Activated CD8-positive, alpha-beta T cell treated with anti-CD3 and anti-CD28 coated beads, Interleukin-2, amount 10 ng/mL, durations not matched to agents 7 days and 5 days (primary cell): Measurements from ENCODE around the gene SYCE1. TPM values are rescaled to one million over a fixed set of nuclear protein-coding genes. Genes with fewer than 3 reads are reported as not detected.
A peak's percentile ranks its signal among the peaks of the same experiment; 100 is the strongest.
"Not testable (repeated sequence)": the region's sequence is repeated elsewhere in the genome, so short reads cannot be mapped to it uniquely, and the experiment has no call there.

ENCODE experiments used
- ATAC-seq: fragments of 150-1000 bp; cut with Tn5 transposase; one replicate; pipeline ENCODE4 v1.10.0; 2021; ENCODE audit warnings: moderate library complexity
- CTCF ChIA-PET: fragments of 350-600 bp; sonication (Branson Sonifier 250); formaldehyde crosslinking; loops from one replicate; lab custom pipeline; 2021; ENCODE audit warnings: antibody characterized with exemption; lab: Charles Lee
- POLR2A ChIA-PET: fragments of 350-600 bp; sonication (Branson Sonifier 250); formaldehyde crosslinking; loops from one replicate; lab custom pipeline; 2021; ENCODE audit warnings: antibody characterized with exemption; lab: Charles Lee
- DNase-seq: peaks from one replicate; pipeline ENCODE4 v3.0.0-alpha.2; 2020
- H3K27ac Mint-ChIP-seq: one replicate; pipeline ENCODE4 v1.8.0; 2021; ENCODE audit warnings: mild to moderate bottlenecking, mixed read lengths
- H3K27me3 Mint-ChIP-seq: one replicate; pipeline ENCODE4 v1.8.0; 2021; ENCODE audit warnings: low read depth, mixed read lengths
- H3K36me3 Mint-ChIP-seq: one replicate; pipeline ENCODE4 v1.8.0; 2021; ENCODE audit warnings: low read depth, mixed read lengths
- H3K4me1 Mint-ChIP-seq: one replicate; pipeline ENCODE4 v1.8.0; 2021; ENCODE audit warnings: low read depth, mixed read lengths
- H3K4me3 Mint-ChIP-seq: one replicate; pipeline ENCODE4 v1.8.0; 2021; ENCODE audit warnings: mild to moderate bottlenecking, mixed read lengths
- H3K9me3 Mint-ChIP-seq: one replicate; pipeline ENCODE4 v1.8.0; 2022; ENCODE audit warnings: mixed read lengths; ENCODE audit not compliant: insufficient read depth
- total RNA-seq, 2 experiments: library from RNA; stranded (reverse); gene quantifications; one replicate each; pipeline ENCODE4 v1.2.3, GENCODE V29; 2021

The SYCE1 gene
- total RNA-seq, 2 experiments from 2014 or later, result 0.21 TPM; not detected in 1

- Mint-ChIP-seq H3K4me3 (no peak overlapping the region), H3K4me1 (no peaks in the 10 kb centered on the region), H3K27me3 (peaks cover 9% of the 10 kb centered on the region), H3K36me3 (no peaks in the 10 kb centered on the region), H3K27ac (no peak overlapping the region), H3K9me3 (no peaks in the 10 kb centered on the region)
- ChIA-PET POLR2A (no interaction called here), CTCF (no interaction called here)
- no peak for DNase-seq
- no peak for ATAC-seq
Observed at GRCh38 chr10:133554600-133554999, 10.8 kb downstream of the SYCE1 start.

- no peak for ATAC-seq
- CTCF ChIA-PET, result no interaction called here
- Mint-ChIP-seq H3K4me1 (peaks cover 4% of the 10 kb centered on the region), H3K27ac (no peak overlapping the region), H3K9me3 (peaks cover 12% of the 10 kb centered on the region), H3K27me3 (peaks cover 18% of the 10 kb centered on the region), H3K36me3 (peaks cover 4% of the 10 kb centered on the region), H3K4me3 (no peak overlapping the region)
- DNase-seq, result no peak
- POLR2A ChIA-PET, result no interaction called here
Observed at GRCh38 chr10:133544506-133544905, 20.9 kb downstream of the SYCE1 start.

- H3K36me3 Mint-ChIP-seq, POLR2A ChIA-PET, ATAC-seq, H3K27ac Mint-ChIP-seq, H3K4me1 Mint-ChIP-seq, DNase-seq, H3K9me3 Mint-ChIP-seq, CTCF ChIA-PET, H3K4me3 Mint-ChIP-seq: not testable (repeated sequence)
- peaks cover 10% of the 10 kb centered on the region for H3K27me3 Mint-ChIP-seq
Observed at GRCh38 chr10:133541441-133541975, 23.9 kb downstream of the SYCE1 start.

DNA sequence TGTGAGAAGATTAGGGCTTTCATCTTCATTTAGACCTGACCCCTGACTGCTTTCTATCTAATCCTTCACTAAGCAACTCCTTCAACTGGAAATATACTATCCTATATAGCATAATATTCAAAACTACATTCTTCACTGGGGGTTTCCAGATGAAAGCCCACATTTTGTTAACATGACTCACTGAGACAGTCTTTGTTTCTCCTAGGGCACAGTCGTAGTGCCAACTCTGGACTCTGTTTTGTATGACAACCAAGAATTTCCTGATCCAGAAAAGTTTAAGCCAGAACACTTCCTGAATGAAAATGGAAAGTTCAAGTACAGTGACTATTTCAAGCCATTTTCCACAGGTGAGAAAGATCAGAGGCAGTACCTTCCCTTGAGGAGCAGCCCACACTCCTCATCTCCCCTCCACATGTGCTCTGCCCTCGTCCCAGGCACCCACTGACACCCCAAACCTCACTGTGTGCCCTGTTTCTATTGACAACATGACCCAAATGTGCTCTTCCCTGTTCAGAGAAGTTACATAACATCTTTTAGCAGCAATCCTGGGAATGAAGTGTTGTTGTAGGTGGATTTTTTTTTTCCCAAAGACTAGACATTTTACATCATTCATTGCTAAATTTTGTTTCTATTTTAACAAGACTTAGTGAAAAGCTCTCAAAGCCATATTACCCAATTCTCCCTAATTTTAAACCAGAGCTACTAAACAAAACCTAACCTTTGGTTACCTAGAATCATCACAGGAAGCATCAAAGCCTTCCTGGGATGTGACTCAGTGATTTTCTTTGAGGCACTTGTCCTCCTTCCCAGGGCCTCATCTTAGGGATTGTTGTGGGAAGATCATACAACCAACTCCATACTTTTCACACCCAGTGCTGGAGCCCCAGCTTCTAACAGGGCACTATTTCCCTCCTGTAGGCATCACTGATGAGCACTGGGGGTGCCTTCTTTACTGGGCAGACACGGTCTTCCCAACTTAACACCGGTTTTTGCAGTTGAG lies 27.5 kb downstream of the SYCE1 start:
- ChIA-PET CTCF (no interaction called here), POLR2A (no interaction called here)
- H3K27me3 Mint-ChIP-seq, result peaks cover 4% of the 10 kb centered on the region
- ATAC-seq (no peak), DNase-seq (no peak)
- H3K36me3 Mint-ChIP-seq, result no peaks in the 10 kb centered on the region
- no peak overlapping the region for H3K4me3 Mint-ChIP-seq
- no peak overlapping the region for H3K27ac Mint-ChIP-seq
- no peaks in the 10 kb centered on the region for H3K4me1 Mint-ChIP-seq
- H3K9me3 Mint-ChIP-seq, result no peaks in the 10 kb centered on the region

DNA sequence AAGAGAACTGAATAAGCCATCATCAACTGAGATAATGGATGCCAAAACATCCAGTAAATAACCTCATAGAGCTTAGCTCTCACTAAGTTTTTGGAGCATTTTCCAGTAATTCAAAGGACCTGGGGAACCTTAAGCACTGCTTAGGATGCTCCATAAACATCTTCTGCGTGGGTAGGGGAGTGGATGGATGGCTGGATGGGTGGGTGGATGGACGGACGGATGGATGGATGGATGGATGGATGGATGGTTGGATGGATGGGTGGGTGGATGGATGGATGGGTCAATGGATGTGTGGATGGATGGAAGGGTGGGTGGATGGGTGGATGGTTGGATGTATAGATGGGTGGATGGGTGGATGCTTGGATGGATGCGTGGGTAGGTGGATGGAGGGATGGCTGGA lies 29.2 kb downstream of the SYCE1 start:
- Mint-ChIP-seq H3K9me3 (no peaks in the 10 kb centered on the region), H3K36me3 (no peaks in the 10 kb centered on the region)

GRCh38 chr10:133534417-133534816 lies 31.0 kb downstream of the SYCE1 start:
- Mint-ChIP-seq H3K36me3 (no peaks in the 10 kb centered on the region), H3K27me3 (peaks cover 19% of the 10 kb centered on the region), H3K27ac (no peak overlapping the region), H3K4me1 (peaks cover 12% of the 10 kb centered on the region), H3K9me3 (no peaks in the 10 kb centered on the region), H3K4me3 (no peak overlapping the region)
- CTCF ChIA-PET, result no interaction called here
- POLR2A ChIA-PET, result no interaction called here
- DNase-seq, result no peak
- ATAC-seq, result no peak

More for the DNA sequence above, 29.2 kb downstream of the SYCE1 start:
- Mint-ChIP-seq H3K4me3 (no peak overlapping the region), H3K27me3 (peaks cover 5% of the 10 kb centered on the region), H3K4me1 (no peaks in the 10 kb centered on the region), H3K27ac (no peak overlapping the region)
- POLR2A ChIA-PET, result no interaction called here
- CTCF ChIA-PET, result no interaction called here
- ATAC-seq, result no peak
- DNase-seq, result no peak

- no peak overlapping the region for H3K27ac Mint-ChIP-seq
- no peaks in the 10 kb centered on the region for H3K9me3 Mint-ChIP-seq
- H3K36me3 Mint-ChIP-seq, result no peaks in the 10 kb centered on the region
- DNase-seq (no peak), ATAC-seq (no peak)
- ChIA-PET CTCF (interaction anchor here (1.2 kb wide), 1 partner anchor 13 kb away, joined by 4 read pairs; no protein-coding TSS in a partner anchor), POLR2A (no interaction called here)
- peaks cover 30% of the 10 kb centered on the region for H3K27me3 Mint-ChIP-seq
- no peak overlapping the region for H3K4me3 Mint-ChIP-seq
- peaks cover 21% of the 10 kb centered on the region for H3K4me1 Mint-ChIP-seq
Observed at GRCh38 chr10:133532871-133533270, 32.5 kb downstream of the SYCE1 start.

DNA sequence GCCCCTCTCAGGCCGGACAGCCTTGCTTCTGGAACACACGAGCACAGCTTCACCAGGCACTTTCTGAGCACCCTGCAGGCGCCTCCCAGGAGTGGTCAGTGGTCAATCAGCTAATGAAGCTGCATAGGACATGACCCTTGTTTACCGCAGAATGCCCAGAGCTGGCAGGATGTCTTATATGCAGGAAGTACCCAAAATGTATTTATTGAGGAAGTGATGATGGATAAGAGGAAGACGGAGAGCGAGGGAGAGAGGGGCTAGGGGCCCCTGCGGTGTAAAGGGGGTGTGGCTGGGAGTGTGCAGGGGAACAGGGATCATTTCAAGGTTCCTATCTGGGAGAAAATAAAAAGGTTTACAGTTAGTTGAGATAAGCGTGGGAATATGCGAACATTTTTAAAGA lies 34.9 kb downstream of the SYCE1 start:
- CTCF ChIA-PET, result interaction anchor here (0.7 to 1.1 kb wide), 3 partner anchors 10 to 93 kb away, joined by 3 to 5 read pairs (median 3); no protein-coding TSS in a partner anchor
- POLR2A ChIA-PET, result no interaction called here
- H3K27me3 Mint-ChIP-seq, result peaks cover 44% of the 10 kb centered on the region
- no peaks in the 10 kb centered on the region for H3K36me3 Mint-ChIP-seq
- H3K9me3 Mint-ChIP-seq, result no peaks in the 10 kb centered on the region
- DNase-seq, result no peak
- H3K27ac Mint-ChIP-seq, result no peak overlapping the region
- H3K4me1 Mint-ChIP-seq, result peaks cover 21% of the 10 kb centered on the region
- H3K4me3 Mint-ChIP-seq, result no peak overlapping the region
- ATAC-seq, result no peak

DNA sequence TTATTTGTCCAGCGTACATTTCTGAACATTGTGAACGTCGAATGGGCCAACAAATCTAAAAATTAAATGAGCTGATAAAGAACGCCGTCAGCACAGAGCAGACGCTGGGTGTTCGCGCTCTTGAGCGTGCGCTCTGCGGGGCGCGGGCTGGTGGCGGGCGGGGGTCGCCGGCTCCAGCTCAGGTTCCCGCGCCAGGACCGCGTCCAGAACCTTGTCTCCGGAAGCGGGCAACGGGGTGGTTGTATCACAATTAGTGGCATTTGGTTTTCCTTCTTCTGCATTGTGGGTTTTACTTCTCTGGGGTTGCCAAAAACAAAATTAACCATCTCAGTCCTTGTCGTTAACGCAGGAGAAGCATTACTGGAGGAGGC lies 35.8 kb downstream of the SYCE1 start:
- Mint-ChIP-seq H3K27me3 (peaks cover 45% of the 10 kb centered on the region), H3K27ac (no peak overlapping the region), H3K4me1 (peaks cover 21% of the 10 kb centered on the region), H3K36me3 (no peaks in the 10 kb centered on the region), H3K4me3 (peak overlapping the region; percentile 57), H3K9me3 (no peaks in the 10 kb centered on the region)
- DNase-seq, result no peak
- ATAC-seq, result peak; percentile 39
- ChIA-PET CTCF (no interaction called here), POLR2A (no interaction called here)

DNA sequence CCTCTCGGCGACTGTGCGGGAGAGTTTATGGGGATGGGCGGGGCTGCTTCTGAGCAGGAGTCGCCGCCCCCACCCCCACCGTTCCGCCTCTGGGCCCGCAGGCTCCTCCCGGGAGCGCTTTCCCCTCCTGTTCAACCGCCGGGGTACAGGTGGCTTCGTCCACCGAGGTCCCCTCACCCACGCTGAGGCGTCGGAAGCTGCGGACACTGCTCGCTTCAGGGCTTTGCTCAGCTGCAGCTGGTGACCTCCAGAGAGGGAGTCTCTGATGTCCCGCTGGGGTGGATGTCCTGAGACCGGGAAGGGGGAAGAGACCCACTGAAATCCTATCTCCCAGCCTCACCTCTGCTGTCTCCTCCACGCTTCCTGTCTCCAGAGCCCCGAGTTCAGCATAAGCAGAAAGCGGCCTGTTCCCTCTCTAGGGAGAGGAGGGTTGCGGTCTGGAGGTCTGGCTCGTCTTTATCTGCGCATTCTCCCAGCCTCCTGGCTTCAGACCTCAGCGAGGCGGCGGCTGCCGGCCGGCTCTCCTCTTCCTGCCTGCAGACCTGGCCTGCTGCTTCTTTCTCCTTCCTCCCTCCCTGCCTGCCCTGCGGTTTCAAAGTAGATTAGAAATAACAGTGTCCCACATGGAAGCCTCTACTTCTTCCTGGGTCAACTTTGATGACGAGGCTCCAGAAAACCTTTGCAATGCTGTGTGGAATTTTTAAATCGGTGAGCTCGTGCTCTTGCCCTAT lies 36.4 kb downstream of the SYCE1 start:
- POLR2A ChIA-PET, result no interaction called here
- H3K4me3 Mint-ChIP-seq, result peak overlapping the region; percentile 33
- DNase-seq (no peak), ATAC-seq (peak; percentile 54)
- H3K27me3 Mint-ChIP-seq, result peaks cover 45% of the 10 kb centered on the region
- no peak overlapping the region for H3K27ac Mint-ChIP-seq
- no peaks in the 10 kb centered on the region for H3K36me3 Mint-ChIP-seq
- CTCF ChIA-PET, result no interaction called here
- peaks cover 21% of the 10 kb centered on the region for H3K4me1 Mint-ChIP-seq
- no peaks in the 10 kb centered on the region for H3K9me3 Mint-ChIP-seq

GRCh38 chr10:133528296-133528844 lies 37.0 kb downstream of the SYCE1 start:
- ATAC-seq (no peak), DNase-seq (no peak)
- Mint-ChIP-seq H3K4me3 (no peak overlapping the region), H3K9me3 (peaks cover 4% of the 10 kb centered on the region), H3K27ac (no peak overlapping the region), H3K27me3 (peaks cover 50% of the 10 kb centered on the region), H3K36me3 (no peaks in the 10 kb centered on the region), H3K4me1 (peaks cover 21% of the 10 kb centered on the region)
- ChIA-PET CTCF (no interaction called here), POLR2A (no interaction called here)
